Right renal cortex interstitium (tissue), 3 donors: ENCODE data around the gene TMEM247. TPM values are rescaled to one million over a fixed set of nuclear protein-coding genes. Genes with fewer than 3 reads are reported as not detected.

Experiments used
- DNase-seq, 3 donors: peaks; one replicate each; pipeline ENCODE4 v3.0.0-alpha.2; 2013; ENCODE audit warnings: low read depth in 3 of 3, low spot score in 2 of 3
- polyA plus RNA-seq, 3 donors: library from polyadenylated mRNA; unstranded; fragments of 120-200 nt; gene quantifications; one replicate each; pipeline ENCODE4 v1.2.1, GENCODE V29; 2013; ENCODE audit not compliant: insufficient read length in 3 of 3

The TMEM247 gene
- polyA plus RNA-seq, 3 donors, result not detected

DNA sequence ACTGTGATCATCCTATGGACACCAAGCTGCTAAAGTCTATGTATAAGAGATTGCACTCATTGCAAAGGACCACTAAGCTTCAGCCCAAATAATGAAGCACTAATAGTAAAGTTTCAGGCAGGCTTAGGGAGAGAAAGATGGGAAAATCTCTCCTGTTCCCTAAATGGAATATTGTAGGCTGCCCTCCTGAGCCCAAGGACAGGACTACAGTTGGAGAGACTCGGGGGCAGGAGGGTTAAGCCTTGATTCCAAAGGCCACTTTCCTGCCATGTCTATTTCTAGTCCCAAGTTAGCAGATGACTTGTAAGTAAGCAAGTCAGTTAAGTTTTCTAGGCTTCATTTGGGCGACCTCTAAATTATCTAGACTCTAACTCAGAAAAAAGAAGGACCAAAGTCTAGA is 9.0 kb downstream of the TMEM247 start:
- DNase-seq, result no peak

GRCh38 chr2:46489423-46490174 is 10.2 kb downstream of the TMEM247 start:
- DNase-seq, result no peak

DNA sequence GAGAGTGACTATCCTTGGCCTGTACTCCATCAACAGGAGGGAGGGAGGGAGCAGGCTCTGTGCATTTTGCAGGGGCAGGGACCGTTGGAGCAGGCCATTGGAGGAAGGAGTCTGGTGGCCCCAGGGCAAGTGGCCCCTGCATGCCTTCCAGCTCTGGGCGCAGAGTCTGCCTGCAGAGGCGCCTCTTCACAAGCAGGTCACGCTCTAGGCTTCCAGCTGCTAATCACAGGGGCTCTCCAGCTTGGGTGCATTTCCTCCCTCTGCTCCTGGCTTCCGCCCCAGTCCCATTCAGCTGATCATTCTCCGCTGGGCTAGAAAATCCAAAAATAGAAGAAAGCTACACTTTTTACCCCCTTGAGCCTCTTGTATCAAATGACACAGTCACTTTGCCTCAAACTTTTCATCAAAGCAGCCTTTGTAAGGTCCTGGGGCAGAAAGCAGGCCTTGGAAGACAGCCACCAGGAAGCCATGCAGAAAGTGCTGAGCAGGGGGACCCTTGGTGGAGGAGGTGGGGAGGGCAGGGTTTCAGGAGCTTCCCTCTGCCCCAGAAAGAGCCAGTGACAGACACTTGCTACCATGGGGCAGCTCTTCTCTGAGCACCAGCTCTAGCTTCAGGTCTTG is 11.3 kb downstream of the TMEM247 start:
- peak in 2 of 3 donors; percentile 39 to 42 for DNase-seq

DNA sequence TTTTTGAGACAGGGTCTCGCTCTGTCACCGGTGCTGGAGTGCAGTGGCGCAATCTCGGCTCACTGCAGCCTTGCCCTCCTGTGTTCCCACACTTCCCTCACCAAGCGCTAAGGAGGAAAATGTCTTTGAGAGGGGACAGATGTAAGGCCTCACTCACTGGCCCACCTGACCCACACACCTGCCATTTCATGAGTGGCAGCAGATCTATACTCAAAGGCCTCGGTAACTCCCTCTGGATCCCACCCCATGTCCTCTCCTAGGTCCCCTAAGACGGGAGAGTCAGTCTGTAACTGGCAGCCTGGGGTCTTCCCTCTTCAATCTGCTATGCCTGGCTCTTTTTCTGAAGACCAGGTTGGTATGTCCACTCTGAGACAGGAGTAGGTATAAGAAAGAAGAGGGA is 12.9 kb downstream of the TMEM247 start:
- no peak for DNase-seq

DNA sequence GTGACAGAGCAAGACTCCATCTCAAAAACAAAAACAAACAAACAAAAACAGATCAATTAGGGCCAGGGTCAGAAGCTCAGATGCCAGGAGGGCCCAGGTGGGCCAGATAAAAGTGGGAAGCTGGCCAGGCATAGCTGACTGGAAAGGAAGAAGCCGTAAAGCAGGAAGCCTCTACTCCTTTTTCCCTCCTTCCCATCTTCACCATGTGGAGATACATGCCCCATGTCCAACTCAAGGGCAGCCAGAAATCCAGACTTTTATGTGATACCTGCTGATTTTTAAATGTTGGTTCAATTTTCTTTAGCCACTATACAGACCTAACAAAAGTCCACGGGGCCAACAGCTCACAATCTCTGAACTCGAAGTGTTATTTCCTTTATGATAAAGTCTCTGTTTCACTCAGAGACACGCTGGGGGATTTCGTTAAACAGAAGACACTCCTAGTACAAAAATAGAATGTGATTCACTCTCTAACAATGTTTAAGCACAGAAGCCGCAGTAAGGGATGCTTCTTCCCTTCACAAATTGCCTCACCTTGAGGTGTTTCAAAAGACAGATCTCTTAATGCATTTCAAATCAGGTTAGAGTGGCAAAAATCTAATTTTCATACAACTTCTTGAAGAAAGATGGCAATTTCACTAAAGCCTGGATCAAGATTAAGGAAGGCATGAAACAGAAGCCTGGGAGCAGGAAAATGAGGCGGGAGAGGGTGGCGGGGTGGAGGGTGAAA is 14.0 kb downstream of the TMEM247 start:
- no peak for DNase-seq

DNA sequence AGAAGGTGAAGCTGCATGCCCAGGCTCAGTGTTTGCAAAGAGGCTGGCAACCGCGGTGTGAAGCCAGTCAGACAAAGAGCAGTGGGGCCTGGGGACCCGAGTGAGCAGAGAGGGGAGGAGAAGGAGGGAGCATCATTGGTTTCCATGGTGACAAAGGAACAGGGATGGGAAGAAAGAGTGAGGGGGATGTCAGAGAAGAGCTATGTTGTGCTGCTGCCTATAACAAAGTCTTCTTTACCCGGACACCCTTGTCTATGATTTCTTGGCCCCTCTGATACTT is 14.5 kb downstream of the TMEM247 start:
- no peak for DNase-seq

GRCh38 chr2:46494596-46494995 is 15.2 kb downstream of the TMEM247 start:
- no peak for DNase-seq

- no peak for DNase-seq
Observed at GRCh38 chr2:46495231-46496030, 16.1 kb downstream of the TMEM247 start.

DNA sequence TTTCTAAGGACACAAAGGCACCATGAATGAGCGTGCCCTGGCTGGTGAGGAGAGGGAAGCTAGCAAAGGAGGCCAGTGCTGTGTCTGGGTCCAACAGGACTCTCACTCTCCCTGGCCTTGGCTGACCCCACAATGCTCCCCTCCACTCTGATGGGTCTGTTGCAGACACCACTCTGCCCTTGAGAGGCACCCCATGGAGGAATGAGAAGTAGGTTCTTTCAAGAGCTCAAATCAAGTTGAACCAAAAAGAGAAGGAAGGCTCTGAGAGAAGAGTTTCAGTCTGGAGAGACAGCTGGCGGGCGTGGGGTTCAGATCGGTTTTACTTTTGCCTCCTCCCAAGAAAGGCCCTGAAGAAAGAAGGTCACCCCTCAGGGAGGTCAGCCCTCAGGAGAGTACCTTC is 18.4 kb downstream of the TMEM247 start:
- no peak for DNase-seq

GRCh38 chr2:46498681-46499080 is 19.3 kb downstream of the TMEM247 start:
- DNase-seq, result no peak

GRCh38 chr2:46499392-46499785 is 20.0 kb downstream of the TMEM247 start:
- no peak for DNase-seq

DNA sequence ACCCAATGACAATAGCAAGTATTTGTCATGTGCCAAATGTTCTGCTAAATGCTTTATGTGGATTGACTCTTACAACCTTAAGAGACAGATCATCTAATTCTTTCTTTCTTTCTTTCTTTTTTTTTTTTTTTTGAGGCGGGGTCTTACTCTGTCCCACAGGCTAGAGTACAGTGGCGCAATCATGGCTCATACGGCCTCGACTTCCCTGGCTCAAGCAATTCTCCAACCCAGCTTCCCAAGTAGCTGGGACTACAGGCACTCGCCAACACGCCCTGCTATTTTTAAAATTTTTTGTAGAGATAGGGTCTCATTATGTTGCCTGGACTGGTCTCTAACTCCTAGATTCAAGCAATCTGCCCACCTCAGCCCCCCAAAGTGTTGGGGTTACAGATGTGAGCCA is 21.4 kb downstream of the TMEM247 start:
- no peak for DNase-seq

DNA sequence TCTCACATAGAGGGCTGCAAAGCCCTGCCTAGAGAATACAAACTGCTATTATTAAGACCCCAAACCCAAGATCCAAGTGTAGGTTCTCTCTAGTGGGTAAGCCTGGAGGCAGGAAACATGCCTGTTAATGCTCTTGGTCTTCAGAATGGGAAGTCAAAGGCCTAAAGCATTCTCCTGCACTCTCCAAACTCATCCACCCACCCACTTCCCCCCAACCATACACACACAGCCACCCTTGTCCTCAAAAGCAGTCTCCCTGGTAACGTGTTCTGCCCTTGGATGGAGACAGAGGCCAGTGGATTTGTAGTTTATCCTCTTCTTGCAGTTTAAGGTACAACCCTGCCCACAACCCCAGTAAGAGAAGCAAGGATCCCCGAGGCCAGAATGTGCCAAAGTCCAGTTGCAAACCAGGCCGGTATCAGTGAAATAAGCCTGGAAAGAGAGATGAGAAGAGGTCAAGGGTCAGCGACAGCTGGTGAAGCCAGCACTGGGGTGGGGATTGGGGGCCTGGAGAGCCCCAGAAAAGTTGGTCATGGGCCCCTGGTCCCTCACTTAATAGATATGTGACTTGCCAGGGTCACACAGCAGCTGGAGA is 23.0 kb downstream of the TMEM247 start:
- DNase-seq, result no peak

DNA sequence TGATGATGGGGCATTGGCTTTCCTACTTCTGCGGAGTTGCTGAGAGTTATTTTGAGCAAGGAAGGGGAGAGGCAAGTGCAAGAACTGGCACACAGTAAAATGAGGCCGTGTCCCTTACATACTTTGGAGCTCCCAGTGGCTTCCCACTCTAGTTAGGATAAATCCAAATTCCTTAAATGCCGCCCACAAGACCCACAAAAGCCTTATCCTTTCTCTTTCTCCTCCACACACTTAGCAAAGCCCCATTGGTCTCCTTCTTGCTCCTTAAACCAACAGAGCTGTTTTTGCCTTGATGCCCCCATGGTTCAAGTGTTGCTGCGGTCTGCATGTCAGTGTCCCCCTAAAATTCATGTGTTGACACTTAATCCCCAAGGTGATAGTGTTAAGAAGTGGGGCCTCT is 24.3 kb downstream of the TMEM247 start:
- DNase-seq, result no peak

DNA sequence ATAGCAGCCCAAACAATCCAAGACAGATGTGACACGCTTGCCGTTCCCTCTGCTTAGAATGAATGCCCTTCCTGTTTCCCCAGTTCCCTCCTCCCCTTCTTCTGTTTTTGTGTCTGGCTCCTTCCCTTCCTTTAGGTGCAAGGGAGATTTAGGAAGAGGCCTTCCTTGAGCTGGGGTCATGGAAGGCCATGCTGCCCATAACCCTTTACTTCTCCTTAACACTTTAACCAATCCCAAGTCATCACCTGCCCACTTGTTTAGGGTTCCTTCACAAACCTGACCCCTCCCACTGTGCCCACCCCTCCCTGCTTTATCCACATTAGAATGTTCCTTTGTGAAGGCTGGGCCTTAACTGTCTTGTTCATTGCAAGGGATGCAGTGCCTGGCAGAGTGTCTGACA is 24.9 kb downstream of the TMEM247 start:
- no peak for DNase-seq

- no peak for DNase-seq
Observed at GRCh38 chr2:46504685-46505471, 25.5 kb downstream of the TMEM247 start.

GRCh38 chr2:46505472-46505783 is 26.1 kb downstream of the TMEM247 start:
- DNase-seq, result no peak

- DNase-seq, result no peak
Observed at GRCh38 chr2:46506131-46506706, 26.9 kb downstream of the TMEM247 start.

GRCh38 chr2:46508312-46508711 is 28.9 kb downstream of the TMEM247 start:
- DNase-seq, result no peak

- DNase-seq, result no peak
Observed at GRCh38 chr2:46508759-46509158, 29.4 kb downstream of the TMEM247 start.
